Left lung (tissue), 10 donors: ENCODE measurements around the gene U2AF1L4. TPM values are rescaled to one million over a fixed set of nuclear protein-coding genes. Genes with fewer than 3 reads are reported as not detected.

Experiments
- ATAC-seq: fragments of 200-7000 bp; cut with Tn5 transposase; one replicate; pipeline ENCODE4 v1.9.1; 2020; ENCODE audit warnings: moderate library complexity
- DNase-seq, 4 donors: peaks; one replicate each; pipeline ENCODE4 v3.0.0-alpha.2; 2013 to 2020
- H3K27ac ChIP-seq, 2 donors: fragments of 200-600 bp; sonication (generic) in 1 of 2; one replicate each; pipeline versions ENCODE4 v1.5.0 to v1.8.0; 2020 to 2021
- H3K27me3 ChIP-seq, 2 donors: fragments of 200-600 bp; sonication (generic) in 1 of 2; one replicate each; pipeline versions ENCODE4 v1.5.0 to v1.8.0; 2020 to 2021
- H3K36me3 ChIP-seq, 2 donors: fragments of 200-600 bp; sonication (generic) in 1 of 2; one replicate each; pipeline versions ENCODE4 v1.5.0 to v1.8.0; 2020 to 2021
- H3K4me1 ChIP-seq, 2 donors: fragments of 200-600 bp; one replicate each; pipeline ENCODE4 v1.8.0; 2021
- H3K4me3 ChIP-seq, 2 donors: fragments of 200-600 bp; sonication (generic) in 1 of 2; one replicate each; pipeline versions ENCODE4 v1.5.0 to v1.8.0; 2020 to 2021; ENCODE audit warnings: mild to moderate bottlenecking in 1 of 2
- H3K9me3 ChIP-seq, 2 donors: fragments of 200-600 bp; sonication (generic) in 1 of 2; one replicate each; pipeline versions ENCODE4 v1.5.0 to v1.8.0; 2020 to 2021
- CTCF ChIP-seq, 2 donors: fragments of 200-600 bp; sonication (generic) in 1 of 2; IDR thresholded peaks; one replicate each; pipeline versions ENCODE4 v1.5.0 to v1.8.0; 2021; ENCODE audit warnings: antibody characterized with exemption in 2 of 2
- intact Hi-C, 2 donors: fragments of 100-400 bp; cut with DNase I; formaldehyde crosslinking; loops; one replicate each; pipeline versions ENCODE4 v1.11.2 to v1.14.2; 2022
- polyA plus RNA-seq, 6 donors: library from polyadenylated mRNA; unstranded; fragments of 120-200 nt; gene quantifications; one replicate each; pipeline ENCODE4 v1.2.1, GENCODE V29; 2013; ENCODE audit not compliant: insufficient read length in 6 of 6
- total RNA-seq, 2 donors: library from RNA; stranded (reverse); fragmentation: NEBNext Ultra II Directional; extraction: Animal tissue kit (Norgen Biotek cat#: 25700); gene quantifications; one replicate each; pipeline ENCODE4 v1.2.1, GENCODE V29; 2021
- donor health status: DM: no; HTN: yes; CAD: no.
- donor health status: DM: no; HTN: no; CAD: no.

The U2AF1L4 gene
- total and polyA plus RNA-seq, 8 donors, result 15.2 to 20.5 (median 16.5) TPM

GRCh38 chr19:35733180-35734125 lies 11.8 kb downstream of the U2AF1L4 start:
- intact Hi-C loops, result no loop called here
- ATAC-seq, result no peak
- H3K36me3 ChIP-seq, result peaks cover 0 to 100% of the 10 kb centered on the region in 2 donors
- no peak for TF ChIP-seq CTCF (IDR thresholded peaks at IDR 0.05)
- no peaks in the 10 kb centered on the region for H3K9me3 ChIP-seq
- H3K27ac ChIP-seq, result no peak overlapping the region
- no peaks in the 10 kb centered on the region for H3K27me3 ChIP-seq
- no peaks in the 10 kb centered on the region for H3K4me1 ChIP-seq
- no peak for DNase-seq
- no peak overlapping the region for H3K4me3 ChIP-seq

- intact Hi-C loops, result no loop called here
- H3K27me3 ChIP-seq, result no peaks in the 10 kb centered on the region
- DNase-seq (no peak), ATAC-seq (no peak)
- TF ChIP-seq CTCF (IDR thresholded peaks at IDR 0.05), result no peak
- H3K4me1 ChIP-seq, result no peaks in the 10 kb centered on the region
- no peak overlapping the region for H3K4me3 ChIP-seq
- H3K9me3 ChIP-seq, result no peaks in the 10 kb centered on the region
- no peak overlapping the region for H3K27ac ChIP-seq
- H3K36me3 ChIP-seq, result peaks cover 0 to 100% of the 10 kb centered on the region in 2 donors
Observed at GRCh38 chr19:35732540-35733179, 12.6 kb downstream of the U2AF1L4 start.

- Histone ChIP-seq H3K4me3 (no peak overlapping the region), H3K36me3 (peaks cover 0 to 100% of the 10 kb centered on the region in 2 donors), H3K4me1 (no peaks in the 10 kb centered on the region), H3K27me3 (no peaks in the 10 kb centered on the region), H3K27ac (no peak overlapping the region), H3K9me3 (no peaks in the 10 kb centered on the region)
- ATAC-seq (no peak), DNase-seq (no peak)
- intact Hi-C loops, result no loop called here
- no peak for TF ChIP-seq CTCF (IDR thresholded peaks at IDR 0.05)
Observed at GRCh38 chr19:35731779-35732405, 13.3 kb downstream of the U2AF1L4 start.

- H3K4me3 ChIP-seq, result no peak overlapping the region
- ATAC-seq (no peak), DNase-seq (no peak)
- TF ChIP-seq CTCF (IDR thresholded peaks at IDR 0.05), result no peak
- intact Hi-C loops, result no loop called here
- peaks cover 0 to 100% of the 10 kb centered on the region in 2 donors for H3K36me3 ChIP-seq
- H3K4me1 ChIP-seq, result no peaks in the 10 kb centered on the region
- no peaks in the 10 kb centered on the region for H3K9me3 ChIP-seq
- H3K27ac ChIP-seq, result no peak overlapping the region
- no peaks in the 10 kb centered on the region for H3K27me3 ChIP-seq
Observed at GRCh38 chr19:35731353-35731752, 13.9 kb downstream of the U2AF1L4 start.

- no peak overlapping the region for H3K27ac ChIP-seq
- ATAC-seq (no peak), DNase-seq (no peak)
- TF ChIP-seq CTCF (IDR thresholded peaks at IDR 0.05), result no peak
- no peak overlapping the region for H3K4me3 ChIP-seq
- no peaks in the 10 kb centered on the region for H3K4me1 ChIP-seq
- intact Hi-C loops, result no loop called here
- H3K27me3 ChIP-seq, result no peaks in the 10 kb centered on the region
- no peaks in the 10 kb centered on the region for H3K9me3 ChIP-seq
- H3K36me3 ChIP-seq, result peaks cover 0 to 100% of the 10 kb centered on the region in 2 donors
Observed at GRCh38 chr19:35730326-35730725, 14.9 kb downstream of the U2AF1L4 start.
